Pancreas (tissue), 10 donors: ENCODE results near the gene OPRL1. TPM values are rescaled to one million over a fixed set of nuclear protein-coding genes. Genes with fewer than 3 reads are reported as not detected.
A peak's percentile ranks its signal among the peaks of the same experiment; 100 is the strongest.
"Not testable (repeated sequence)": the region's sequence is repeated elsewhere in the genome, so short reads cannot be mapped to it uniquely, and the experiment has no call there.

Experiments used
- ATAC-seq, 4 donors: fragments of 200-7000 bp; cut with Tn5 transposase; one replicate each; pipeline versions ENCODE4 v1.8.0 to v1.9.1; 2020; ENCODE audit warnings: mild to moderate bottlenecking in 4 of 4, moderate library complexity in 4 of 4
- DNase-seq, 6 donors: peaks; one replicate each; pipeline ENCODE4 v3.0.0-alpha.2; 2020
- FAIRE-seq: peaks from 2 replicates; lab custom pipeline; 2012; peaks lifted over from hg19 to GRCh38; lab: Jason Lieb, UNC
- H3K27ac ChIP-seq, 4 donors: fragments of 200-600 bp; sonication (generic); 1 replicate in 3 of 4; 2 replicates in 1 of 4; pipeline versions ENCODE4 v1.5.0 to v1.8.0; 2020
- H3K27me3 ChIP-seq, 4 donors: fragments of 200-600 bp; one replicate each; pipeline ENCODE4 v1.8.0; 2021
- H3K36me3 ChIP-seq, 3 donors: fragments of 200-600 bp; sonication (generic) in 1 of 3; one replicate each; pipeline versions ENCODE4 v1.5.0 to v1.8.0; 2020 to 2021
- H3K4me1 ChIP-seq, 3 donors: fragments of 200-600 bp; one replicate each; pipeline ENCODE4 v1.8.0; 2021
- H3K4me3 ChIP-seq, 4 donors: fragments of 200-600 bp; sonication (generic) in 2 of 4; one replicate each; pipeline versions ENCODE4 v1.5.0 to v1.8.0; 2020 to 2021
- H3K9me3 ChIP-seq, 4 donors: fragments of 200-600 bp; one replicate each; pipeline ENCODE4 v1.8.0; 2021
- CTCF ChIP-seq, 4 donors: fragments of 200-600 bp; sonication (generic) in 3 of 4; IDR thresholded peaks; one replicate each; pipeline versions ENCODE4 v1.5.0 to v1.8.0; 2021; ENCODE audit warnings: antibody characterized with exemption in 4 of 4
- WGBS, 2 donors: extraction: QIAGEN DNeasy Blood & Tissue Kit; methylation state at CpG; one replicate each; pipeline ENCODE4 v1.1.7; 2013; 5-methylcytosine and 5-hydroxymethylcytosine counted together
- intact Hi-C, 3 donors: fragments of 100-400 bp; cut with DNase I; formaldehyde crosslinking; loops; one replicate each; pipeline versions ENCODE4 v1.11.1 to v1.14.2; 2022
- polyA plus RNA-seq, 2 donors: library from polyadenylated mRNA; stranded (reverse); fragments of 200-250 nt; gene quantifications; one replicate each; pipeline ENCODE4 v1.2.3, GENCODE V29; 2013
- total RNA-seq, 6 donors: library from RNA; stranded (reverse); fragmentation: NEBNext Ultra II Directional in 4 of 6; extraction: Animal tissue kit (Norgen Biotek cat#: 25700) in 4 of 6; gene quantifications; one replicate each; pipeline versions ENCODE4 v1.2.1 to v1.2.4, GENCODE V29; 2021 to 2023
- donor health status: healthy with polysubstance abuse.
- donor health status: DM: no; HTN: no; CAD: no; lungs with moderate emphysema.
- donor health status: DM: no; HTN: no; CAD: no.
- donor health status: control.
- donor health status: control.
- donor health status: Bipolar disorder and iron deficiency.
- donor health status: DM: yes; HTN: yes; CAD: no.
- donor health status: DM: no; HTN: no; CAD: no.
- donor health status: DM: no; HTN: no; CAD: no.
- donor health status: DM: yes; HTN: yes; CAD: no.

The OPRL1 gene
- total and polyA plus RNA-seq, 8 donors, result 0.25 to 2.2 (median 0.91) TPM

- WGBS, 2 donors, result 59 to 68% methylated on average over 11 of the region's 11 CpGs
- no peaks in the 10 kb centered on the region for H3K9me3 ChIP-seq
- no peaks in the 10 kb centered on the region for H3K27me3 ChIP-seq
- H3K27ac ChIP-seq, result no peak overlapping the region
- H3K36me3 ChIP-seq, result no peaks in the 10 kb centered on the region
- H3K4me3 ChIP-seq, result no peak overlapping the region
- intact Hi-C loops, result loop anchor here in 1 of 3 donors (10.0 kb wide), 1 partner anchor 94 kb away; the partner anchor contains the start of gene C20orf204
- peak in 2 of 6 donors; percentile 33 to 42 for DNase-seq
- no peak for FAIRE-seq
- H3K4me1 ChIP-seq, result no peaks in the 10 kb centered on the region
- TF ChIP-seq CTCF (IDR thresholded peaks at IDR 0.05), result no peak
- ATAC-seq, result no peak
Measured at GRCh38 chr20:64129146-64129782, 49.4 kb downstream of the OPRL1 start.

- Histone ChIP-seq H3K4me1 (no peaks in the 10 kb centered on the region), H3K4me3 (no peak overlapping the region), H3K27me3 (no peaks in the 10 kb centered on the region), H3K9me3 (no peaks in the 10 kb centered on the region), H3K27ac (no peak overlapping the region), H3K36me3 (no peaks in the 10 kb centered on the region)
- WGBS, 2 donors, result 47 to 78% methylated on average over 5 of the region's 5 CpGs
- intact Hi-C loops, result no loop called here
- TF ChIP-seq CTCF (IDR thresholded peaks at IDR 0.05), result no peak
- DNase-seq (peak in 1 of 6 donors; percentile 4), ATAC-seq (no peak), FAIRE-seq (no peak)
Measured at GRCh38 chr20:64130271-64130670, 50.4 kb downstream of the OPRL1 start.

GRCh38 chr20:64130876-64131275 lies 51.0 kb downstream of the OPRL1 start:
- Histone ChIP-seq H3K4me1 (no peaks in the 10 kb centered on the region), H3K36me3 (no peaks in the 10 kb centered on the region), H3K27me3 (no peaks in the 10 kb centered on the region), H3K4me3 (no peak overlapping the region), H3K9me3 (no peaks in the 10 kb centered on the region), H3K27ac (no peak overlapping the region)
- ATAC-seq, result no peak
- no peak for FAIRE-seq
- WGBS, 2 donors, result 65 to 81% methylated on average over 10 of the region's 10 CpGs
- intact Hi-C loops, result no loop called here
- no peak for TF ChIP-seq CTCF (IDR thresholded peaks at IDR 0.05)
- DNase-seq, result peak in 2 of 6 donors; percentile 12 to 22

GRCh38 chr20:64131406-64131805 lies 51.5 kb downstream of the OPRL1 start:
- H3K4me3 ChIP-seq, result no peak overlapping the region
- DNase-seq (peak in 2 of 6 donors; percentile 27 to 34), FAIRE-seq (no peak), ATAC-seq (peak in 3 of 4 donors; percentile 40 to 53 (median 53))
- intact Hi-C loops, result no loop called here
- no peak for TF ChIP-seq CTCF (IDR thresholded peaks at IDR 0.05)
- H3K27ac ChIP-seq, result no peak overlapping the region
- 48 to 64% methylated on average over 4 of the region's 4 CpGs for WGBS, 2 donors
- no peaks in the 10 kb centered on the region for H3K9me3 ChIP-seq
- no peaks in the 10 kb centered on the region for H3K4me1 ChIP-seq
- no peaks in the 10 kb centered on the region for H3K27me3 ChIP-seq
- no peaks in the 10 kb centered on the region for H3K36me3 ChIP-seq

- 29 to 31% methylated on average over 8 of the region's 8 CpGs for WGBS, 2 donors
- DNase-seq (peak in 1 of 6 donors; percentile 39), ATAC-seq (no peak), FAIRE-seq (no peak)
- intact Hi-C loops, result no loop called here
- Histone ChIP-seq H3K4me3 (no peak overlapping the region), H3K27me3 (no peaks in the 10 kb centered on the region), H3K4me1 (no peaks in the 10 kb centered on the region), H3K36me3 (no peaks in the 10 kb centered on the region), H3K9me3 (no peaks in the 10 kb centered on the region), H3K27ac (no peak overlapping the region)
- no peak for TF ChIP-seq CTCF (IDR thresholded peaks at IDR 0.05)
Measured at GRCh38 chr20:64133951-64134407, 54.1 kb downstream of the OPRL1 start.

GRCh38 chr20:64134744-64135143 lies 54.9 kb downstream of the OPRL1 start:
- intact Hi-C loops, H3K27me3 ChIP-seq, H3K4me1 ChIP-seq, FAIRE-seq, ATAC-seq, H3K27ac ChIP-seq, H3K36me3 ChIP-seq, H3K4me3 ChIP-seq, H3K9me3 ChIP-seq: not testable (repeated sequence)
- peak in 1 of 6 donors; percentile 4 for DNase-seq
- WGBS, 2 donors, result 62 to 69% methylated on average over 20 of the region's 20 CpGs
